ENCODE results near the gene KCNH3. TPM values are rescaled to one million over a fixed set of nuclear protein-coding genes. Genes with fewer than 3 reads are reported as not detected.

KCNH3 gene
- total and polyA plus RNA-seq, 2 experiments from 2014 or later: 0.21 to 0.52 TPM

DNA sequence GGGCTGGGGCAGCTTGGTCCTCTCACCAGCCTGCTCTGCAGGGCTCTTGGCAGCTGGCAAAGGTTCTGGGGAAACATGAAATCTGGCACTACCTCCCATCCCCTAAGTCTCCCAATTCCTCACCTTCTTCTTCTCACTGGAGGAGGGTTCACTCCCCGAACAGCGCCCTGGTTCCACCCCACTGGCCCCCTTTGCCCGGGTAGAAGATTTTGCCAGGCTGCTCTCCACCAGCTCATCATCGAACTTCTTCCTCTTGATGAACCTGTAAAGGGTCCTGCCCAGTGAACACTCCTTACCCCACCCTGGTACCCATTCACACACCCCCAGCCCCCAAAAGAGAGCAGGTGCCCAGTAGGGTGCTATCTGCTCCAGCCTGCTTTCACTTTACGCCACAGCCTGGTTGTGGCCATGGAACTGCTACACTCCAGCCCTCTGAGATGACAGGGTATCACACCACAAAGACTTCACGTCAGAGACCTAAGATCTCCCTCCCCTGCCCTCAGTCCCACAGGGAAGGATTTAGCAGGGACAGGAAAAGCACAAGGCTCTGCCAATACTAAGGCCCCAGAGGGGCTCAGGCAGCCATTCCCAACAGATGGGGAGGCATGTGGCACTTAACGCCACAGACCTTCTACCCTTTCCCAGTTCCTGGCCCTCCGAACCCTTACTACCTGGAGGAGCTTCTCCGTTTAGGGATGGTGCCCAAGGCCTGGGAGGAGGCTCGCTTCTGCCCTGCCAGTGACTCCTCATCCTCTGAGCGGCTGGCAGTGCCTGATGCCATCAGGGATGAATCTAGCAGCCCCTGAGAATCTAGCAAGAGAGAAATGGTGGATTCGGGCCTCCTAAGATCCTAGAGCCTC lies 26.8 kb downstream of the KCNH3 start:
- Histone ChIP-seq H4K20me1 (replicated peaks; ENCODE audit: insufficient read depth) (no peaks in the 10 kb centered on the region), H3K79me2 (replicated peaks; ENCODE audit: insufficient read depth) (peaks cover 28% of the 10 kb centered on the region), H3F3A (replicated peaks; ENCODE audit: low read depth) (peaks cover 4% of the 10 kb centered on the region; the same call in 1 of the 2 replicates), H3K4me3 (no peak overlapping the region), H3K4me1 (ENCODE audit: insufficient read depth) (peaks cover 6% of the 10 kb centered on the region), H3K27ac (ENCODE audit: low read depth) (no peak overlapping the region), H3K4me2 (no peak overlapping the region), H3K9me2 (ENCODE audit: insufficient read depth) (no peaks in the 10 kb centered on the region), H2AFZ (no peak overlapping the region), H3K36me3 (ENCODE audit: insufficient read depth) (peaks cover 25% of the 10 kb centered on the region), H3K27me3 (ENCODE audit: insufficient read depth) (no peaks in the 10 kb centered on the region)
- DNase-seq (ENCODE audit: low spot score) (no peak), ATAC-seq (no peak)
- peaks cover 47% of the 10 kb centered on the region for H3K36me3 Mint-ChIP-seq (ENCODE audit: low read depth)
- 0 out of 3 replicates have a peak overlapping the region, but pooled peaks have one; percentile 12 for H3K4me3 Mint-ChIP-seq
- no peak overlapping the region for H3K27ac Mint-ChIP-seq
- TF ChIP-seq, protein P1, sequence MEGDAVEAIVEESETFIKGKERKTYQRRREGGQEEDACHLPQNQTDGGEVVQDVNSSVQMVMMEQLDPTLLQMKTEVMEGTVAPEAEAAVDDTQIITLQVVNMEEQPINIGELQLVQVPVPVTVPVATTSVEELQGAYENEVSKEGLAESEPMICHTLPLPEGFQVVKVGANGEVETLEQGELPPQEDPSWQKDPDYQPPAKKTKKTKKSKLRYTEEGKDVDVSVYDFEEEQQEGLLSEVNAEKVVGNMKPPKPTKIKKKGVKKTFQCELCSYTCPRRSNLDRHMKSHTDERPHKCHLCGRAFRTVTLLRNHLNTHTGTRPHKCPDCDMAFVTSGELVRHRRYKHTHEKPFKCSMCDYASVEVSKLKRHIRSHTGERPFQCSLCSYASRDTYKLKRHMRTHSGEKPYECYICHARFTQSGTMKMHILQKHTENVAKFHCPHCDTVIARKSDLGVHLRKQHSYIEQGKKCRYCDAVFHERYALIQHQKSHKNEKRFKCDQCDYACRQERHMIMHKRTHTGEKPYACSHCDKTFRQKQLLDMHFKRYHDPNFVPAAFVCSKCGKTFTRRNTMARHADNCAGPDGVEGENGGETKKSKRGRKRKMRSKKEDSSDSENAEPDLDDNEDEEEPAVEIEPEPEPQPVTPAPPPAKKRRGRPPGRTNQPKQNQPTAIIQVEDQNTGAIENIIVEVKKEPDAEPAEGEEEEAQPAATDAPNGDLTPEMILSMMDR (conservative IDR thresholded peaks at IDR 0.05; ENCODE audit: low read depth in 2 of 2): no peak
- TF ChIP-seq NANOG (IDR thresholded peaks at IDR 0.05; ENCODE audit: borderline replicate concordance) (no peak), POLR2AphosphoS5 (IDR thresholded peaks at IDR 0.05; ENCODE audit: low read depth) (no peak), CREB1 (CRISPR knock-in tag; IDR thresholded peaks at IDR 0.05; ENCODE audit: low read depth) (no peak), ZNF462 (CRISPR knock-in tag; IDR thresholded peaks at IDR 0.05) (no peak), EZH2phosphoT487 (IDR thresholded peaks at IDR 0.05; ENCODE audit: unreplicated experiment) (no peak), ZNF114 (CRISPR knock-in tag; IDR thresholded peaks at IDR 0.05) (no peak), STAT1 (IDR thresholded peaks at IDR 0.05; ENCODE audit: unreplicated experiment) (no peak), EZH2 (IDR thresholded peaks at IDR 0.05; ENCODE audit: low read depth, unreplicated experiment) (no peak)
- 0 out of 3 replicates have a peak, but pooled peaks cover 3% of the 10 kb centered on the region for H3K4me1 Mint-ChIP-seq
- peaks cover 16% of the 10 kb centered on the region for H3K27me3 Mint-ChIP-seq (ENCODE audit: insufficient read depth, low read depth, poor library complexity)
- no peaks in the 10 kb centered on the region; the same call in 2 of the 3 replicates for H3K9me3 Mint-ChIP-seq

Data from GM23338 (cell line).